Upper lobe of left lung (tissue), 4 donors: ENCODE data around the gene LRTM2.

Source experiments
- EP300 ChIP-seq, 4 donors: sonication (generic); formaldehyde crosslinking; IDR thresholded peaks; one replicate each; pipeline ENCODE4 v1.5.1; 2017; ENCODE audit warnings: antibody characterized with exemption in 4 of 4, control low read depth in 2 of 4
- POLR2A ChIP-seq, 4 donors: fragments of 450-650 bp; IDR thresholded peaks; one replicate each; pipeline ENCODE4 v1.5.1; 2016 to 2017; ENCODE audit warnings: antibody characterized with exemption in 4 of 4, mild to moderate bottlenecking in 2 of 4
- POLR2AphosphoS5 ChIP-seq, 2 donors: sonication (generic); formaldehyde crosslinking; IDR thresholded peaks; one replicate each; pipeline ENCODE4 v1.5.1; 2017; ENCODE audit warnings: antibody characterized with exemption in 2 of 2
- TF ChIP-seq, protein P1 (sequence below), 6 experiments: fragments of 450-650 bp in 4 of 6; fragments of 200-600 bp in 2 of 6; sonication (generic) in 2 of 6; IDR thresholded peaks; one replicate each; pipeline ENCODE4 v1.5.1; 2016 to 2019; ENCODE audit warnings: antibody characterized with exemption in 6 of 6

- TF ChIP-seq POLR2AphosphoS5 (IDR thresholded peaks at IDR 0.05), result no peak
- TF ChIP-seq POLR2A (IDR thresholded peaks at IDR 0.05), result no peak
- TF ChIP-seq, protein P1, sequence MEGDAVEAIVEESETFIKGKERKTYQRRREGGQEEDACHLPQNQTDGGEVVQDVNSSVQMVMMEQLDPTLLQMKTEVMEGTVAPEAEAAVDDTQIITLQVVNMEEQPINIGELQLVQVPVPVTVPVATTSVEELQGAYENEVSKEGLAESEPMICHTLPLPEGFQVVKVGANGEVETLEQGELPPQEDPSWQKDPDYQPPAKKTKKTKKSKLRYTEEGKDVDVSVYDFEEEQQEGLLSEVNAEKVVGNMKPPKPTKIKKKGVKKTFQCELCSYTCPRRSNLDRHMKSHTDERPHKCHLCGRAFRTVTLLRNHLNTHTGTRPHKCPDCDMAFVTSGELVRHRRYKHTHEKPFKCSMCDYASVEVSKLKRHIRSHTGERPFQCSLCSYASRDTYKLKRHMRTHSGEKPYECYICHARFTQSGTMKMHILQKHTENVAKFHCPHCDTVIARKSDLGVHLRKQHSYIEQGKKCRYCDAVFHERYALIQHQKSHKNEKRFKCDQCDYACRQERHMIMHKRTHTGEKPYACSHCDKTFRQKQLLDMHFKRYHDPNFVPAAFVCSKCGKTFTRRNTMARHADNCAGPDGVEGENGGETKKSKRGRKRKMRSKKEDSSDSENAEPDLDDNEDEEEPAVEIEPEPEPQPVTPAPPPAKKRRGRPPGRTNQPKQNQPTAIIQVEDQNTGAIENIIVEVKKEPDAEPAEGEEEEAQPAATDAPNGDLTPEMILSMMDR (IDR thresholded peaks at IDR 0.05), result no peak
- TF ChIP-seq EP300 (IDR thresholded peaks at IDR 0.05), result no peak
Measured at GRCh38 chr12:1882850-1883470, 62.6 kb downstream of the LRTM2 start.
